IMR-90 (cell line): Measurements from ENCODE around the gene ANKFN1. TPM values are rescaled to one million over a fixed set of nuclear protein-coding genes. Genes with fewer than 3 reads are reported as not detected.

Experiments used
- ATAC-seq: fragments of 200-7000 bp; cut with Tn5 transposase; 2 replicates; pipeline ENCODE4 v1.9.1; 2020; ENCODE audit warnings: low read depth, mild to moderate bottlenecking, moderate library complexity
- BruUV-seq: library from RNA; stranded (reverse); fragments of 400-500 nt; replicated peaks from 2 replicates; lab custom pipeline; 2021; lab: Mats Ljungman, UMichigan
- CTCF ChIA-PET: fragments of 300-600 bp; formaldehyde crosslinking; extraction: SDS; loops from one replicate; lab custom pipeline; 2021; ENCODE audit warnings: antibody characterized with exemption; lab: Yijun Ruan, JAX
- POLR2A ChIA-PET: fragments of 300-600 bp; sonication (Branson Sonifier 250); formaldehyde crosslinking; loops from one replicate; lab custom pipeline; 2022; ENCODE audit warnings: antibody characterized with exemption; ENCODE audit not compliant: unreplicated experiment; lab: Charles Lee
- DNase-seq: peaks from one replicate; pipeline ENCODE4 v3.0.0; 2013
- H2AFZ ChIP-seq: replicated peaks from 2 replicates; pipeline ENCODE3; 2013; ENCODE audit warnings: low read length, mild to moderate bottlenecking; ENCODE audit not compliant: poor library complexity
- H2AK5ac ChIP-seq: 2 replicates; pipeline ENCODE4 v1.6.1; 2013; ENCODE audit warnings: low read depth, low read length, inconsistent platforms
- H2AK9ac ChIP-seq: replicated peaks from 2 replicates; pipeline ENCODE3; 2013; ENCODE audit warnings: mild to moderate bottlenecking, low read depth, low read length, moderate library complexity; ENCODE audit not compliant: poor library complexity
- H2BK120ac ChIP-seq: 2 replicates; pipeline ENCODE4 v1.6.1; 2013; ENCODE audit warnings: low read depth, low read length, inconsistent platforms
- H2BK15ac ChIP-seq: 3 replicates; pipeline ENCODE4 v1.6.1; 2013; ENCODE audit warnings: low read depth, low read length, inconsistent platforms
- H2BK20ac ChIP-seq: 2 replicates; pipeline ENCODE4 v1.6.1; 2013; ENCODE audit warnings: low read depth, mild to moderate bottlenecking, inconsistent platforms, low read length, moderate library complexity
- H2BK5ac ChIP-seq: 2 replicates; pipeline ENCODE4 v1.6.1; 2013; ENCODE audit warnings: mild to moderate bottlenecking, low read depth, low read length, inconsistent platforms; ENCODE audit not compliant: poor library complexity, severe bottlenecking
- H3K14ac ChIP-seq: replicated peaks from 2 replicates; pipeline ENCODE4 v1.6.1; 2013; ENCODE audit warnings: low read depth, low read length, inconsistent platforms
- H3K18ac ChIP-seq: 2 replicates; pipeline ENCODE4 v1.6.1; 2013; ENCODE audit warnings: low read depth, low read length, control low read depth
- H3K23ac ChIP-seq: 2 replicates; pipeline ENCODE4 v1.6.1; 2013; ENCODE audit warnings: low read depth, low read length, inconsistent platforms
- H3K27ac ChIP-seq: 2 replicates; pipeline ENCODE4 v1.5.1; 2013; ENCODE audit warnings: mild to moderate bottlenecking, control low read depth, low read length; ENCODE audit not compliant: insufficient read depth
- H3K27me3 ChIP-seq: 2 replicates; pipeline ENCODE4 v1.6.1; 2013; ENCODE audit warnings: low read length; ENCODE audit not compliant: control insufficient read depth, insufficient read depth
- H3K36me3 ChIP-seq: 2 replicates; pipeline ENCODE4 v1.6.1; 2013; ENCODE audit warnings: low read length, mixed read lengths; ENCODE audit not compliant: control insufficient read depth, insufficient read depth
- H3K4ac ChIP-seq: 2 replicates; pipeline ENCODE4 v1.6.1; 2013; ENCODE audit warnings: low read depth, low read length, inconsistent platforms
- H3K4me1 ChIP-seq: 2 replicates; pipeline ENCODE4 v1.6.1; 2013; ENCODE audit warnings: low read length, mixed read lengths; ENCODE audit not compliant: control insufficient read depth, insufficient read depth
- H3K4me2 ChIP-seq: 2 replicates; pipeline ENCODE4 v1.6.1; 2013; ENCODE audit warnings: low read depth, mild to moderate bottlenecking, control low read depth, low read length, moderate library complexity
- H3K4me3 ChIP-seq: 2 replicates; pipeline ENCODE4 v1.5.1; 2013; ENCODE audit warnings: low read depth, mild to moderate bottlenecking, control low read depth, low read length, moderate library complexity; ENCODE audit not compliant: insufficient read depth
- H3K56ac ChIP-seq: 2 replicates; pipeline ENCODE4 v1.6.1; 2013; ENCODE audit warnings: low read length, inconsistent platforms; ENCODE audit not compliant: insufficient read depth; ENCODE audit errors: extremely low read depth
- H3K79me1 ChIP-seq, 2 experiments: 2 replicates each; pipeline ENCODE4 v1.6.1; 2013; ENCODE audit warnings: low read length in 2 of 2, inconsistent platforms in 1 of 2, low read depth in 1 of 2
- H3K9ac ChIP-seq: 2 replicates; pipeline ENCODE4 v1.6.1; 2013; ENCODE audit warnings: low read depth, low read length, control low read depth
- H3K9me1 ChIP-seq: 2 replicates; pipeline ENCODE4 v1.6.1; 2013; ENCODE audit warnings: low read length, inconsistent platforms; ENCODE audit not compliant: insufficient read depth
- H3K9me3 ChIP-seq: 2 replicates; pipeline ENCODE4 v1.6.1; 2013; ENCODE audit warnings: low read length; ENCODE audit not compliant: control insufficient read depth, insufficient read depth
- H4K20me1 ChIP-seq: 2 replicates; pipeline ENCODE4 v1.6.1; 2013; ENCODE audit warnings: low read length, inconsistent platforms; ENCODE audit not compliant: insufficient read depth
- H4K5ac ChIP-seq: 2 replicates; pipeline ENCODE4 v1.6.1; 2013; ENCODE audit warnings: mild to moderate bottlenecking, low read depth, low read length, control low read depth
- H4K8ac ChIP-seq, 2 experiments: 2 replicates each; pipeline ENCODE4 v1.6.1; 2013; ENCODE audit warnings: low read depth in 2 of 2, low read length in 2 of 2, control low read depth in 1 of 2, inconsistent platforms in 1 of 2
- H4K91ac ChIP-seq: 2 replicates; pipeline ENCODE4 v1.6.1; 2013; ENCODE audit warnings: low read depth, low read length, inconsistent platforms; ENCODE audit not compliant: insufficient read depth
- CEBPB ChIP-seq: IDR thresholded peaks from 2 replicates; pipeline ENCODE4 v1.6.1; 2012; ENCODE audit warnings: low read depth, low read length, improper control_type of control experiment
- CHD1 ChIP-seq: IDR thresholded peaks from 2 replicates; pipeline ENCODE4 v1.6.1; 2012; ENCODE audit warnings: low read depth, low read length, improper control_type of control experiment
- CTCF ChIP-seq: conservative IDR thresholded peaks from 2 replicates; pipeline ENCODE4 v1.5.1; 2012; ENCODE audit warnings: mild to moderate bottlenecking, low read depth, low read length, improper control_type of control experiment
- ELK1 ChIP-seq: fragments of 150-350 bp; IDR thresholded peaks from 2 replicates; pipeline ENCODE4 v1.6.1; 2016; ENCODE audit warnings: low read depth, mild to moderate bottlenecking, low read length, moderate library complexity, borderline replicate concordance
- FOS ChIP-seq: fragments of 150-350 bp; IDR thresholded peaks from 2 replicates; pipeline ENCODE4 v1.6.1; 2016; ENCODE audit warnings: low read depth, low read length
- MAFK ChIP-seq: IDR thresholded peaks from 2 replicates; pipeline ENCODE4 v1.6.1; 2012; ENCODE audit warnings: low read depth, low read length, improper control_type of control experiment
- MAZ ChIP-seq: IDR thresholded peaks from 2 replicates; pipeline ENCODE4 v1.6.1; 2012; ENCODE audit warnings: low read depth, mild to moderate bottlenecking, low read length, improper control_type of control experiment, moderate library complexity, borderline replicate concordance
- MXI1 ChIP-seq: IDR thresholded peaks from 2 replicates; pipeline ENCODE4 v1.6.1; 2012; ENCODE audit warnings: low read depth, mild to moderate bottlenecking, low read length, moderate library complexity, borderline replicate concordance
- NFE2L2 ChIP-seq: fragments of 150-350 bp; IDR thresholded peaks from 2 replicates; pipeline ENCODE4 v1.6.1; 2016; ENCODE audit warnings: low read depth, mild to moderate bottlenecking, low read length
- POLR2A ChIP-seq: IDR thresholded peaks from 2 replicates; pipeline ENCODE4 v1.6.1; 2012; ENCODE audit warnings: mild to moderate bottlenecking, low read depth, low read length
- RAD21 ChIP-seq: IDR thresholded peaks from 2 replicates; pipeline ENCODE4 v1.6.1; 2012; ENCODE audit warnings: low read length, improper control_type of control experiment
- RCOR1 ChIP-seq: IDR thresholded peaks from 2 replicates; pipeline ENCODE4 v1.6.1; 2012; ENCODE audit warnings: mild to moderate bottlenecking, low read length, improper control_type of control experiment; ENCODE audit not compliant: insufficient replicate concordance
- RFX5 ChIP-seq: IDR thresholded peaks from 2 replicates; pipeline ENCODE4 v1.8.0; 2012; ENCODE audit warnings: low read depth, mild to moderate bottlenecking, low read length, moderate library complexity
- SMC3 ChIP-seq: fragments of 150-350 bp; IDR thresholded peaks from 2 replicates; pipeline ENCODE4 v1.6.1; 2016; ENCODE audit warnings: low read depth, mild to moderate bottlenecking, antibody characterized with exemption, low read length, moderate library complexity
- dilution Hi-C: fragments of 300-500 bp; cut with HindIII; formaldehyde crosslinking; loops from one replicate; pipeline ENCODE4 v1.14.3; 2018; ENCODE audit warnings: low sequenced_read_pairs; ENCODE audit not compliant: unreplicated experiment
- in situ Hi-C: fragments of 300-500 bp; cut with MboI; formaldehyde crosslinking; loops from 3 replicates; pipeline ENCODE4 v1.14.3; 2019; ENCODE audit warnings: low sequenced_read_pairs, inconsistent platforms, mixed read lengths
- intact Hi-C: fragments of 100-400 bp; cut with micrococcal nuclease; formaldehyde crosslinking; loops from 2 replicates; pipeline ENCODE4 v1.10.0; 2022
- polyA plus RNA-seq, 3 experiments: library from polyadenylated mRNA; depleted of rRNA; stranded (reverse); fragments of >200 nt; gene quantifications; 2 replicates each; pipeline ENCODE4 v1.2.3, GENCODE V29; 2012; ENCODE audit warnings: low replicate concordance in 1 of 3
- total RNA-seq: library from RNA; depleted of rRNA; stranded (reverse); fragments of >200 nt; gene quantifications from 2 replicates; pipeline ENCODE4 v1.2.3, GENCODE V29; 2012
- TF ChIP-seq, protein P1 (sequence below): fragments of 150-350 bp; IDR thresholded peaks from 2 replicates; pipeline ENCODE4 v1.6.1; 2017; ENCODE audit warnings: mild to moderate bottlenecking, antibody characterized with exemption, low read length, low read depth

The ANKFN1 gene
- total and polyA plus RNA-seq, 2 of the 4 experiments (the other 2 are of a cell fraction): not detected

DNA sequence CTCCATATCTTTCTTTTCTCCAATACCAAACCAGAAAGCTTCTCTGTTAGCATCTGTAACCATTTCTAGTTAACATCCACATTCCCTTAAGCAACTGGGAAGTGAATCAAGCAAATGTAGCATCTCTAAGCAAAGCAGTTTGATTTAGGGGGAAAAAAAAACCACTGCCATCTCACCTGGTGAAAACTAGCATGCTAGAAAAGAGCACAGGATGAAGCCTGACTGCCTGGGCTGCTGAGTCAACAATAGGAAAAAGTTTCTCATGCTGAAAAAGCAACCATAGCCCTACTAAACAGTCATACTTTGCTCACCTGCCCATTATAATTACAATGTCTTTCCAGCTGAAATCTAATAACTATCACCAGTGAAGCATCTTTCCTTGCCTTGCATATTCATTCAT is 139.3 kb downstream of the ANKFN1 start:
- Histone ChIP-seq H3K4me3 (no peak overlapping the region), H3K36me3 (no peaks in the 10 kb centered on the region), H4K5ac (peak overlapping the region; percentile 53; the same call in 1 of the 2 replicates), H3K4ac (peak overlapping the region; percentile 39; the same call in 1 of the 2 replicates), H2BK120ac (peak overlapping the region; percentile 54), H4K91ac (0 out of 2 replicates have a peak overlapping the region, but pooled peaks have one; percentile 20), H4K8ac (peak overlapping the region in 1 of 2 experiments; percentile 30; a peak in 3 of 4 replicates), H2AK5ac (no peak overlapping the region; the same call in 1 of the 2 replicates), H3K18ac (peak overlapping the region; percentile 71; the same call in 1 of the 2 replicates), H3K27me3 (no peaks in the 10 kb centered on the region), H2BK5ac (peak overlapping the region; percentile 69), H3K4me2 (peak overlapping the region; percentile 36; the same call in 1 of the 2 replicates), H2BK15ac (no peak overlapping the region), H3K9ac (no peak overlapping the region), H2AK9ac (no peak overlapping the region), H2BK20ac (peak overlapping the region; percentile 54), H3K56ac (no peak overlapping the region), H3K79me1 (no peaks in the 10 kb centered on the region), H3K27ac (no peak overlapping the region), H4K20me1 (no peaks in the 10 kb centered on the region), H2AFZ (no peak overlapping the region), H3K9me3 (peaks cover 2% of the 10 kb centered on the region; the same call in 1 of the 2 replicates), H3K4me1 (peaks cover 9% of the 10 kb centered on the region), H3K23ac (no peak overlapping the region), H3K9me1 (no peaks in the 10 kb centered on the region; the same call in 1 of the 2 replicates), H3K14ac (no peak overlapping the region; the same call in 1 of the 2 replicates)
- ATAC-seq: no peak
- CTCF ChIA-PET: no interaction called here
- in situ Hi-C loops: no loop called here
- POLR2A ChIA-PET: no interaction called here
- dilution Hi-C loops: no loop called here
- TF ChIP-seq RAD21: no peak
- no peak for TF ChIP-seq CHD1
- no peak for TF ChIP-seq MAFK
- no peak for TF ChIP-seq RCOR1
- no peak for TF ChIP-seq MXI1
- TF ChIP-seq RFX5: no peak
- TF ChIP-seq ELK1: no peak
- no peak for TF ChIP-seq SMC3
- TF ChIP-seq FOS: no peak
- no peak for TF ChIP-seq POLR2A
- no peak for TF ChIP-seq NFE2L2
- TF ChIP-seq, protein P1, sequence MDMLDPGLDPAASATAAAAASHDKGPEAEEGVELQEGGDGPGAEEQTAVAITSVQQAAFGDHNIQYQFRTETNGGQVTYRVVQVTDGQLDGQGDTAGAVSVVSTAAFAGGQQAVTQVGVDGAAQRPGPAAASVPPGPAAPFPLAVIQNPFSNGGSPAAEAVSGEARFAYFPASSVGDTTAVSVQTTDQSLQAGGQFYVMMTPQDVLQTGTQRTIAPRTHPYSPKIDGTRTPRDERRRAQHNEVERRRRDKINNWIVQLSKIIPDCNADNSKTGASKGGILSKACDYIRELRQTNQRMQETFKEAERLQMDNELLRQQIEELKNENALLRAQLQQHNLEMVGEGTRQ: no peak
- no peak for TF ChIP-seq MAZ
- TF ChIP-seq CTCF: no peak
- no peak for TF ChIP-seq CEBPB
- DNase-seq: no peak
- intact Hi-C loops: loop anchor here (5.0 to 10.0 kb wide), 2 partner anchors 150 to 402 kb away; no protein-coding TSS in a partner anchor
- BruUV-seq: no TSS peak
